GM10266 (cell line): ENCODE data around the gene RABGAP1L.

Experiments used
- DNase-seq: peaks from one replicate; pipeline ENCODE4 v3.0.0; 2012; ENCODE audit errors: extremely low spot score
- TF ChIP-seq, protein P1 (sequence below): IDR thresholded peaks from 2 replicates; pipeline ENCODE4 v1.5.1; 2012; ENCODE audit warnings: mild to moderate bottlenecking, low read depth; ENCODE audit not compliant: control insufficient read depth, insufficient read depth; ENCODE audit errors: missing control alignments

Gene RABGAP1L

DNA sequence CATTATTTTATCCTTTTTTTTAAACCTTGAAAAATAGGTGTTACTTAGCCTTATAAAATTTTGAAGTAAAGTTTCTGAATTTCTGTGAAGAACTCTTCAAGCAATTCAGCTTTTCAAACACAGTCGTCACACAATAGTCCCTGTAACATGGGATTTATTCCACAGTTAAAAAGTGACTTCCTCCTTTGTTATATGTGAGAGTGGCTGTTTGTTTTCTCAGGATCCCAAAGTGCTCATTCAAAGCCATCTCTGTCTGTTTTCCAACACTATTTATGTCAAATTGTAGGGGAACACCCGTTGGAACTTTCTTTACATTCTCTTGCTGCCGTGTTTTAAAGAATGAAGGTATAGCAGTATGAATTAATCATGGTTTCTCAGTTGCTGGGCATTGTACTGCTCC is 207.6 kb downstream of the RABGAP1L start:
- DNase-seq: no peak
- TF ChIP-seq, protein P1, sequence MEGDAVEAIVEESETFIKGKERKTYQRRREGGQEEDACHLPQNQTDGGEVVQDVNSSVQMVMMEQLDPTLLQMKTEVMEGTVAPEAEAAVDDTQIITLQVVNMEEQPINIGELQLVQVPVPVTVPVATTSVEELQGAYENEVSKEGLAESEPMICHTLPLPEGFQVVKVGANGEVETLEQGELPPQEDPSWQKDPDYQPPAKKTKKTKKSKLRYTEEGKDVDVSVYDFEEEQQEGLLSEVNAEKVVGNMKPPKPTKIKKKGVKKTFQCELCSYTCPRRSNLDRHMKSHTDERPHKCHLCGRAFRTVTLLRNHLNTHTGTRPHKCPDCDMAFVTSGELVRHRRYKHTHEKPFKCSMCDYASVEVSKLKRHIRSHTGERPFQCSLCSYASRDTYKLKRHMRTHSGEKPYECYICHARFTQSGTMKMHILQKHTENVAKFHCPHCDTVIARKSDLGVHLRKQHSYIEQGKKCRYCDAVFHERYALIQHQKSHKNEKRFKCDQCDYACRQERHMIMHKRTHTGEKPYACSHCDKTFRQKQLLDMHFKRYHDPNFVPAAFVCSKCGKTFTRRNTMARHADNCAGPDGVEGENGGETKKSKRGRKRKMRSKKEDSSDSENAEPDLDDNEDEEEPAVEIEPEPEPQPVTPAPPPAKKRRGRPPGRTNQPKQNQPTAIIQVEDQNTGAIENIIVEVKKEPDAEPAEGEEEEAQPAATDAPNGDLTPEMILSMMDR: no peak

DNA sequence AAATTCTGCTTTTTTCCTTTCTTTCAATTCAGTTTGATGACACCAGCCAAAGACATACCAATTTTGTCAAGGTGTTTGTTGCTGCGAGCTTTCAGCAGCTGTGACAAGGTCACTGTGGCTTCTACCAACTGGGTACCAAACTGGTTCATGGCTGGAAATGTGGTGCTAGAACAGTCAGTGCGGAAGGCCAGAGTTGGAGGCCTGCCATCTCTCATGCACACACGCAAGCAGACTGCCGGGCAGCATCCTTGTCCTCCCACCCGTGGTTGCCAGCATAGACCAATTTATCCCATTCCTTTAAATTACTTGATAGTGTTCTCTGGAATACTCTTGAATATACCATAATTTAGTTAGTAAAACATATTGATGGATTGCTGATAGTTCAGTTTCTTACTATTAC is 208.6 kb downstream of the RABGAP1L start:
- TF ChIP-seq, protein P1: no peak
- no peak for DNase-seq

DNA sequence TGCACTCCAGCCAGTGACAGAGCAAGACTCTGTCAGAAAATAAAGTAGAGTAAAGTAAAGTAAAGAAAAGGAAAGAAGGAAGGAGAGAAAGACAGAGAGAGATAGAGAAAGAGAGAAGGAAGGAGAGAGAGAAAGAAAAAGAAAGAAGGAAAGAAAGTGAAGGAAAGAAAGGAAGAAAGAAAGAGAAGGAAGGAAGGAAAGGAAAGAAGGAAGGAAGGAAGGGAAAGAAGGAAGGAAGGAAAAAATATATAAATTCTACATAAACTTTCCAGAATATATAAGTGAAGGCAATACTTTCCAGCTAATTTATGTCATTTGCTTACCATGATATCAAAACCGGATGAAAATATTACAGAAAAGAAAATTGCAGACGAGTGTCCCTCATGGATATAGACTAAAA is 216.7 kb downstream of the RABGAP1L start:
- DNase-seq: no peak

DNA sequence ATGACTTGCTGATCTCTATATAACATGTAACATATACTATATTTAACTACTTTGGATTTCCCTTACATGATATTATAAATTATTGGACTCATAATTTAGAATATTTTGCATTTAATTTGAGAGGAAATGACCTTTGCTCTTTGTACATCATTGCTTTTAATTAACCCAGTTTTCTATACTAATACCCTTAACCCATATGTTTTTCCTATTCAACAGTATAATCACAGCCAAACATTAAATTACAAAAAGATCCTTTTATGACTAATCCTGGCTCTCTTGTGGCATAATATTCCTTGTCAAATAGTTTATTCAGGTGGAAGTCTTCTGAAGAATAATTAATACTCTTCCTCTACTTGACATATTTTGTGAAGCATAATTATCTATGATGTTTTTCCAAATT is 232.4 kb downstream of the RABGAP1L start:
- TF ChIP-seq, protein P1: no peak
- no peak for DNase-seq

More for the DNA sequence above, 216.7 kb downstream of the RABGAP1L start:
- TF ChIP-seq, protein P1: no peak

DNA sequence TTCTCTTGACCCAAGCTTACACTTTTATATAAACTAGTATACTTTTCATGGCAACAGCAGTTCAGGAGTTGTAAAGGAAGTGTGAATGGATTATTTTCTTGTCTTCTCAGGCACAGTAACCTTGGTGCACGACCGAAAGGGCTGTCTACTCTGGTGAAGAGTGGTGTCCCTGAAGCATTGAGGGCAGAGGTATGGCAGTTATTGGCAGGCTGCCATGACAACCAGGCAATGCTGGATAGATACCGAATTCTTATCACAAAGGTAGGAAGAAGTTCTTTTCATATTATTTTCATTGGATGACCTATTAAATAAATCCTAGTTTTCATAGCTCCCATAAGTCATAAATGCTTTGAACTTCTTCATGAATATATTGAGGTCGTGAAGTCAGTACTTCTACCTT is 234.6 kb downstream of the RABGAP1L start:
- TF ChIP-seq, protein P1: no peak
- DNase-seq: no peak

DNA sequence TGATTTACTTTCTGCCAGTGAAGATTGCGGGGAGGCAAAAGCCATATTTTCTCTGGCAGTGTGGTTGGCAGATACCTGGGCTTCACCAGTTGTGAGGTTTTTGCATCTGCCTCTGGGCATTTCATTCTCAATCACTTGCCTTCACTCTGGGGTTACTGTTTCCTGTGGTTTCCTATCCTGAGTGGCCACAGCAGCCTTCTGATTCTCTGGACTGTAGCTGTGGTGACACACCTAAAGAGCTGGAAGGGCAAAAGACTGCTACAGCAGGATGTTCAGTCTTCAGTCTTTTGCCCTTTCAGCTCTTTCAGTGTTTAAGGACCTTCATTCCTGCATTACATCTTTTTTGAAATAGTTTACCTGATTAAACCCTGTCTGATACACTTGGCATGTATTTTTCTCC is 237.9 kb downstream of the RABGAP1L start:
- DNase-seq: no peak
- TF ChIP-seq, protein P1: no peak

DNA sequence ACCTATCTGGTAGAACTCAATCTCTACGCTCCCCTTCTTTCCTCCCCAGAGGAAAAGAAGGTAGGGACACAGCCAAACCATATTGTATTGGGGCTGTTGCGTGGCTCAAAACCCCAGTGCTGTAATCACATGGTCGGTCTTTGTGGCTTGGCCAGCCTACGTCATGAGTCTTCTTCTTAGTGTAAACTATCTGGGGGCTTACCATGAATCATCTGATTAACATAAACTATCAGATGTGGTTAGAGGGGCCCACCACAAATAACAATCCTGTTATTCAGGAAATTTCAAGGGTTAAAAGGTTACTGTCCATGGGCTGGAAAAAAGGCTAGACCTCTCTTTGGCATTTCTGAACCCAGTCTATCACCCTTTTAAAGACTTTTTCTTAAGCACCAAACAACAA is 238.9 kb downstream of the RABGAP1L start:
- TF ChIP-seq, protein P1: no peak
- DNase-seq: no peak
